Adrenal gland (tissue), 12 donors: ENCODE results near the gene MAN1C1. TPM values are rescaled to one million over a fixed set of nuclear protein-coding genes. Genes with fewer than 3 reads are reported as not detected.

Experiments used
- DNase-seq, 7 donors: peaks; one replicate each; pipeline ENCODE4 v3.0.0-alpha.2; 2019 to 2020
- H3K27ac ChIP-seq, 5 donors: fragments of 200-600 bp; sonication (generic) in 4 of 5; 1 replicate in 3 of 5; 2 replicates in 2 of 5; pipeline versions ENCODE4 v1.5.1 to v1.8.0; 2016 to 2020; ENCODE audit warnings: mild to moderate bottlenecking in 1 of 5
- H3K27me3 ChIP-seq: fragments of 200-600 bp; 2 replicates; pipeline ENCODE4 v1.8.0; 2021
- H3K36me3 ChIP-seq, 2 donors: fragments of 200-600 bp; replicated peaks in 1 of 2; 1 replicate in 1 of 2; 2 replicates in 1 of 2; pipeline versions ENCODE4 v1.5.1 to v1.8.0; 2018 to 2022
- H3K4me1 ChIP-seq, 2 donors: fragments of 200-600 bp; replicated peaks in 1 of 2; 1 replicate in 1 of 2; 2 replicates in 1 of 2; pipeline versions ENCODE4 v1.5.1 to v1.8.0; 2018 to 2021
- H3K4me3 ChIP-seq, 4 donors: fragments of 200-600 bp; sonication (generic) in 3 of 4; one replicate each; pipeline ENCODE4 v1.5.1; 2016 to 2018
- H3K9me3 ChIP-seq, 3 donors: fragments of 200-600 bp; sonication (generic) in 1 of 3; replicated peaks in 1 of 3; 1 replicate in 2 of 3; 2 replicates in 1 of 3; pipeline versions ENCODE4 v1.5.1 to v1.8.0; 2016 to 2021
- CTCF ChIP-seq, 6 experiments: fragments of 450-650 bp in 4 of 6; fragments of 200-600 bp in 2 of 6; sonication (generic) in 1 of 6; IDR thresholded peaks; 1 replicate in 5 of 6; 2 replicates in 1 of 6; pipeline versions ENCODE4 v1.5.1 to v1.8.0; 2016 to 2021; ENCODE audit warnings: antibody characterized with exemption in 6 of 6, mild to moderate bottlenecking in 2 of 6, moderate library complexity in 1 of 6
- POLR2A ChIP-seq, 2 donors: fragments of 450-650 bp; IDR thresholded peaks; one replicate each; pipeline ENCODE4 v1.6.1; 2017; ENCODE audit warnings: antibody characterized with exemption in 2 of 2, mild to moderate bottlenecking in 2 of 2, moderate library complexity in 1 of 2
- WGBS, 4 donors: extraction: QIAGEN DNeasy Blood & Tissue Kit in 2 of 4; methylation state at CpG; one replicate each; pipeline versions ENCODE4 v1.1.5 to v1.1.7; 2013 to 2017; 5-methylcytosine and 5-hydroxymethylcytosine counted together
- intact Hi-C, 2 donors: fragments of 100-400 bp; cut with DNase I; formaldehyde crosslinking; loops; one replicate each; pipeline versions ENCODE4 v1.14.1 to v1.15.0; 2022 to 2023
- polyA plus RNA-seq, 3 donors: library from polyadenylated mRNA; stranded (reverse); fragments of 200-250 nt in 2 of 3; fragments of 350-450 nt in 1 of 3; fragmentation: Illumina TruSeq in 1 of 3; extraction: RNeasy Lipid Tissue Mini Kit (QIAGEN cat#74804) in 1 of 3; gene quantifications; one replicate each; pipeline ENCODE4 v1.2.3, GENCODE V29; 2013 to 2014
- total RNA-seq, 9 donors: library from RNA; depleted of rRNA in 4 of 9; stranded (reverse); fragments of >200 nt in 4 of 9; fragments of 120-200 nt in 1 of 9; fragmentation: NEBNext Ultra II Directional in 1 of 9; extraction: Animal tissue kit (Norgen Biotek cat#: 25700) in 1 of 9; gene quantifications; one replicate each; pipeline versions ENCODE4 v1.1.0 to v1.2.4, GENCODE V29; 2013 to 2023
- donor health status: healthy with polysubstance abuse.
- donor health status: Bipolar disorder and iron deficiency.
- donor health status: DM: yes; HTN: yes; CAD: no.
- donor health status: DM: no; HTN: no; CAD: no.
- donor health status: DM: no; HTN: no; CAD: no.
- donor health status: DM: yes; HTN: yes; CAD: no.

The MAN1C1 gene
- total and polyA plus RNA-seq, 12 donors: 2.7 to 58.7 (median 27.7) TPM

- no peak for DNase-seq
- H3K36me3 ChIP-seq: no peaks in the 10 kb centered on the region
- no peak overlapping the region for H3K4me3 ChIP-seq
- intact Hi-C loops: no loop called here
- no peaks in the 10 kb centered on the region for H3K4me1 ChIP-seq
- no peaks in the 10 kb centered on the region for H3K27me3 ChIP-seq
- TF ChIP-seq CTCF (IDR thresholded peaks at IDR 0.05) (no peak), POLR2A (IDR thresholded peaks at IDR 0.05) (no peak)
- no peaks in the 10 kb centered on the region for H3K9me3 ChIP-seq
- 76 to 88% (median 81%) methylated on average over 2 of the region's 2 CpGs for WGBS, 4 donors
- no peak overlapping the region for H3K27ac ChIP-seq
These were observed 62.6 kb downstream of the MAN1C1 start for GRCh38 chr1:25679171-25679570.

- TF ChIP-seq CTCF (IDR thresholded peaks at IDR 0.05): no peak
- no peak for TF ChIP-seq POLR2A (IDR thresholded peaks at IDR 0.05)
- intact Hi-C loops: loop anchor here in 1 of 2 donors (10.0 kb wide), 1 partner anchor 56 kb away; no protein-coding TSS in a partner anchor
These were observed 64.1 kb downstream of the MAN1C1 start for GRCh38 chr1:25680701-25681100.

GRCh38 chr1:25682059-25682601 is 65.5 kb downstream of the MAN1C1 start:
- H3K27me3 ChIP-seq: no peaks in the 10 kb centered on the region
- H3K4me1 ChIP-seq: peaks cover 0 to 6% of the 10 kb centered on the region in 2 donors
- no peak overlapping the region for H3K27ac ChIP-seq
- WGBS, 4 donors: 77 to 86% (median 82%) methylated on average over 5 to 6 of the region's 6 CpGs
- no peak for TF ChIP-seq POLR2A (IDR thresholded peaks at IDR 0.05)
- TF ChIP-seq CTCF (IDR thresholded peaks at IDR 0.05): no peak
- intact Hi-C loops: loop anchor here in 1 of 2 donors (10.0 kb wide), 1 partner anchor 57 kb away; no protein-coding TSS in a partner anchor
- no peak overlapping the region for H3K4me3 ChIP-seq
- no peak for DNase-seq
- no peaks in the 10 kb centered on the region for H3K36me3 ChIP-seq
- no peaks in the 10 kb centered on the region for H3K9me3 ChIP-seq

More at GRCh38 chr1:25680701-25681100, 64.1 kb downstream of the MAN1C1 start:
- H3K4me1 ChIP-seq: peaks cover 0 to 6% of the 10 kb centered on the region in 2 donors
- no peaks in the 10 kb centered on the region for H3K9me3 ChIP-seq
- 95 to 98% (median 97%) methylated on average over 4 of the region's 4 CpGs for WGBS, 4 donors
- no peak for DNase-seq
- no peak overlapping the region for H3K27ac ChIP-seq
- H3K36me3 ChIP-seq: no peaks in the 10 kb centered on the region
- no peak overlapping the region for H3K4me3 ChIP-seq
- H3K27me3 ChIP-seq: no peaks in the 10 kb centered on the region

GRCh38 chr1:25683177-25683576 is 66.6 kb downstream of the MAN1C1 start:
- Histone ChIP-seq H3K27me3 (no peaks in the 10 kb centered on the region), H3K27ac (peak overlapping the region in 1 of 5 donors; percentile 39), H3K4me1 (peaks cover 0 to 6% of the 10 kb centered on the region in 2 donors), H3K4me3 (no peak overlapping the region), H3K36me3 (no peaks in the 10 kb centered on the region), H3K9me3 (no peaks in the 10 kb centered on the region)
- no peak for DNase-seq
- WGBS, 4 donors: 86 to 98% (median 94%) methylated on average over 4 of the region's 4 CpGs
- TF ChIP-seq POLR2A (IDR thresholded peaks at IDR 0.05) (no peak), CTCF (IDR thresholded peaks at IDR 0.05) (no peak)
- intact Hi-C loops: loop anchor here in 1 of 2 donors (10.0 kb wide), 1 partner anchor 58 kb away; no protein-coding TSS in a partner anchor
